ENCODE measurements around the gene LDLRAD3.
"Not testable (repeated sequence)": the region's sequence is repeated elsewhere in the genome, so short reads cannot be mapped to it uniquely, and the experiment has no call there.

The LDLRAD3 gene

DNA sequence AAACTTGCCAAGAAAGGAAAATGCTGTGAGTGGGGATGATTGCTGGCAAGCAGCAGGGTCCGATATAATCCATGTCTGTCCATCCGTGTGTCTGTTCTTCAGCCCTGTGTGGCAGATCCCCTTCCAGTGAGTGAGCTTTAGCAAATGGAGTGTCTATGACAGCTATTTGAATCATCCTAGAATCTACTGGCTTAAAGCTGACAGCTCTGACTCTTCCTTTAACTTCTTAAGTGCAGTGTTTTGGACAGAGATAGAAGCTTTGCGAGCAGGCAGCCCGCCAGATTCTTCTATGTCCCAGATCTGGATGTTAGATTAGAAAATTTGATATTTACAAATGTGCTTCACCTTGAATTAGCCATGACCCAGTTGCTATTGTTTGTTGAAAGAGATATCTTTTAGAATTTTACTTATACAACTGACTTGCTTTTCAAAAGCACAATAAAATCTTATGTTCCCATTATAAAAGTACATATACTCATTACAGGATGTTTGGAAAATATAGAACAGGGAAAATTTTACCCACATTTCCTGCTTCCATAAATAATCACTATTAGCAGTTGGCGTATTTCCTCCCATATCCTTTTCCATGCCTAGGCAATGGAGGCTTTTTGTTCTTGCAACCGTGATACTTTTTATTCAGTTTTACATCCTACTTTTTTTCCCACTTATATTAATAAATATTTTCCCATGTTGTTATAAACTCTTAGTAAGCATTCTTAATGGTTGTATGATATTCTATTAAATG, 220.8 kb downstream of the LDLRAD3 start:
- no peak for DNase-seq (ENCODE audit: low spot score)

DNA sequence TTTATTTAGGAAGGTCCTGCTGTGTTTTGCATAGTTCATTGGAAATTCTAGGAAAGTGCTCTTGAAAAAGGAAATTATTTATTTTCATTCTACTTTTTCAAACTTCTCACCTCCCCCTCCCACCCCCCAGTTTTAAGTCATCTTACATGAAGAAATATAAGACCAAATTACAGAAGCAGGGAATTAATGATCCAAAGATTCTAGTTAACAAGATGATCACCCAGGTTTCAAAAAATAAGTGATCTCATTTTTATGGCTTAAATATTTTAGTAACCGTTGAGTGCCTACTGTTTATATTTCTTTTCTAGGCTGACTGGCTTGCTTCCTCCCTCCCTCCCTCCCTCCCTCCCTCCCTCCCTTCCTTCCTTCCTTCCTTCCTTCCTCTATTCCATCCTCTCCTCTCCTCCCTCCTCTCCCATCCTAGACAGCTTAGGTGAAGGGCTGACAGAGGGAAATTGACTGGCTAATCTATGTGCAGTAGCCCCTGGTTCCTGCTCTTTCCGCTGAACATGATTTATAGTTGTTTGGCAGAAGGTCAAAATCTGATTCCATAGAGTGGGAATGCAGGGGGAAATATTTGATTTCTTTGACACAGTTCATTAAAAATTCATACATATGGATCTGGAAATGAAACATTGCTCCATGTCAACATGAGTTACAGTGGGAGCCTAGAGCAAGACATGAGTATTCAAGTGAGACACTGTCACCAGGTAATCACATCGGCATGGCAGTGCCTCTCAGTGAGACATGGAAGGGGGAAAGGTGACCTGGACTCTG, 221.9 kb downstream of the LDLRAD3 start:
- no peak for DNase-seq (ENCODE audit: low spot score)

DNA sequence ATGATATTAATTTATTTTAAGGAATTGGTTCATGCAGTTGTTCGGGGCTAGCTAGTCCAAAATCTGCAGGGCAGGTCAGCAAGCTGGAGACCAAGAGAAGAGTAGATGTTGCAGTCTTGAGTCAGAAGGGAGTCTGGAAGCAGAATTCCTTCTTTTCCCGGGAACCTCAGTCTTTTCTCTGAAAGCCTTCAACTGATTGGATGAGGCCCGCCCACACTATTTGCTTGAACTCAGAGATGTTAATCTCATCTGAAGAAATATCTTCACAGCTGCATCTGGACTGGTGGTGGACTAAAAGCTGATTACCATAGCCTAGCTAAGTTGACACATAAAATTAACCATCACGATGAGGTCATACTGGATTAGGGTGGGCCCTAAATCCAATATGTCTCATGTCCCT, 223.2 kb downstream of the LDLRAD3 start:
- DNase-seq (ENCODE audit: low spot score): no peak

DNA sequence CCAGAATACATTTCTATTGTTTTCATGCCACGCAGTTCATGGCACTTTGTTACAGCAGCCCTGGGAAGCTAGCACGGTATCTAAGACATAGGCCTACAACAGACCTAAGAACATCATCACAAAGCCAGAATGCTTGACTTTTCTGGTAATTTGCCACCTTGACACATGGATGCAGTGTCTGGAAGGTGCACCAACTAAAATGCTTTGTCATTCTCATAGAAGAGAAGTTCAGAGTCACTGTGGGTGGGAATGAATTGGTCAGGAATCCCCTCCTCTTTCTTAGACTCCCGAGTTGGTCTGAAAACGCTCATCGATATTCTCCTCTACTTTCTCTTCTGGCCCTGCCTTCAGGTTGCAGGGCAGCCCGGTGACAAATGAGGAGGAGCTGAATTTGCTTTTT, 223.9 kb downstream of the LDLRAD3 start:
- no peak for DNase-seq (ENCODE audit: low spot score)

DNA sequence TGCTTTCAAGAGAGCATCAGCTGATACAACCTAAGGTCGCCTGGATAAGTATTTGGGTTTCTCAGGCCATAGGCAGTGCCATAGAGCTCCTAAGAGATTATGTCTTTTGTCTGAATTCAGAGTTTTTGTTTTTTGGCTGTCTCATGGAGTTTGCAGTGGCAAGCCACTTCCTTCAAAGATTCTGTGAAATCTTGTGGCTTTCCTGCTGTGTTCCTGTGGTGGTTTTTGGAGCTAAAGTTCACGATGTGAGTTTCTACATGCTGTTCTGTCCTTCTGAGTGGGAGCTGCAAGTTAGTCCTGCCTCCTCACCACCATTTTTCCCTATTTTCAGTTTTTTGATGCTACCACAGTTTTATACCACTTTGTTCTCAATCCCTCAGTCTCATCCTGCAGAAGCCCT, 234.0 kb downstream of the LDLRAD3 start:
- no peak for DNase-seq (ENCODE audit: low spot score)

DNA sequence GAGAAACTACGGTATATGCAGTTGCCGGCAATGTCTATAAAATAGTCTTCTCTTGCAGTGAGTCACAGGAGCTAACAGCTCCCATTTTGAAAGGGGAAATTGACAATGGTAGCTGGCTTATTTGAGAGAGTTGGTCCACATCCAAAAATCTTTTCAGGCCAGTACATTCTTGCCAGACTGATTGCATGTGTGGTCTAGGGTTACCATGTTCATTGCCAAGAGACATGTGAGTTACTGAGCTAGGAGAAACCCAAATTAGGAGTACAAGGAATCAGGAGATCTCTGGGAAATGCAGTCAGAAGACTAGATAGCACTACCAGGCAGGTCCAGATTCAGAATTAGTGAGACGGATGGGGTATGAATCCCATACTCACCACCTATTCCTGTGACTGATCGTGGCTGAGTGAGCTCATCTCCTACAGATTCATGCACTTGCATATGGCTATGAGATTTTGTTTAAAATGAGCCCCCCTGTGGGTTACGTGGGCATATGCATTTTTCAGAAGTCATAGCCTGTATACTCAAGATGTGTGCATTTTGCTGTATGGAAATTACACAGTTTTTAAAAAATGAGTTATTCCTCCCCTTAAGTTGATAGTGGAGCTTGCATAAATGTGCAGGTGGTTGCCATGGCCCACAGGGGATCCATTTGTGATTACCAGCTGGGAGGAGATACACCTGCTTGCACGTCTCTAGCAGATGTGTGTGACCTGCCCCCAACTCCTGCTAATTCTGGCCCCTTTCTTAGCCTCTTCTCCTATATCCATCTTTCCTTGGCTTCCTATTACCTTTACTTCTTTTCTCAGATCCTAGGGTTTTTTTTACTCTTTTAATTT, 242.7 kb downstream of the LDLRAD3 start:
- peak; percentile 22 for DNase-seq (ENCODE audit: low spot score)

DNA sequence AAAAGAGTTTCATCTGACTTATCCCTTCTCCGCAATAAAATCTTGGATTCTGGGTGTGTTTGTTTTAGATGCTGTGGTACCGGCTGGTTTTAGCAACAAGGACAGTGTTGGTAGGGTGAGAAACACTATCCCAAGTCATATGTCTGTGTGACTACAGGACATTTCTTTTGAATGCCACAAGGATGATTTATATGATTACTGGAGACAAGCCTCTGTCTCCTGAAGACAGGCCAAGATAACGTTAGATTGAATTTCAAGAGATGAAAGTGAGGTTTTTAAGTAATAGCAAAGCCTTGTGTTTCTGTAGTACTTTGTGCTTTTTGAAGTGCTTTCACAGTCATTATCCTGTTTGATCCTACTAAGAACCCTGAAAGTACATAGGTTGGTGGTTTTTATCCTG, 243.8 kb downstream of the LDLRAD3 start:
- no peak for DNase-seq (ENCODE audit: low spot score)

DNA sequence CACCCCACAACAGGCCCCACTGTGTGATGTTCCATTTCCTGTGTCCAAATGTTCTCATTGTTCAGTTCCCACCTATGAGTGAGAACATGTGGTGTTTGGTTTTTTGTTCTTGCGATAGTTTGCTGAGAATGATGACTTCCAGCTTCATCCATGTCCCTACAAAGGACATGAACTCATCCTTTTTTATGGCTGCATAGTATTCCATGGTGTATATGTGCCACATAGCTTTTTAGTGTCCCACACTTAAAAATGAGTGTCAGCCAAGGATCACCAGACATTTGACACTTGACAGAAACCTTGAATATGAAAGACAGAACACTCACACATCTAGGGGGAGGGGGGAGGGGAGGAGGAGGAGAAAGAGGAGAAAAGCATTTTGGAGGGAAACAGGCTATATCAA, 245.9 kb downstream of the LDLRAD3 start:
- not testable (repeated sequence) for DNase-seq (ENCODE audit: low spot score)

DNA sequence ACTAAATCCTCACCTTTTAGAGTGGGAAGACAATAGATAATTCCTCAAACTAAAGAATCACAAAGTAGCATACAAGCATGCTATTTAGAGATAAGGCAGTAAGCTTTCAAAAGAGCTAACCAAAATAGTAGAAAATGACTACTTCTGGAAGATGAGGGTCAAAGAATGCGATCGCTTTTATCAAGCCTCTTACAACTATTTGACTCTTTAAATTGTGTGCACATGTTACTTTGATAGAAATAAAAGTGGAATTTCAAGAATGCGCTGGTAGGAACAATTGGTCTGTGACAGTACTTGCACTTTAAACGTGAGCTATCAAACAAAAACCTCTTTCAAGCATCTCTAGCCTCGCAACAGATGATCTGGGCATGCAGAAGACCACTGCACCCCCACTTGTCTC, 248.1 kb downstream of the LDLRAD3 start:
- DNase-seq (ENCODE audit: low spot score): no peak

DNA sequence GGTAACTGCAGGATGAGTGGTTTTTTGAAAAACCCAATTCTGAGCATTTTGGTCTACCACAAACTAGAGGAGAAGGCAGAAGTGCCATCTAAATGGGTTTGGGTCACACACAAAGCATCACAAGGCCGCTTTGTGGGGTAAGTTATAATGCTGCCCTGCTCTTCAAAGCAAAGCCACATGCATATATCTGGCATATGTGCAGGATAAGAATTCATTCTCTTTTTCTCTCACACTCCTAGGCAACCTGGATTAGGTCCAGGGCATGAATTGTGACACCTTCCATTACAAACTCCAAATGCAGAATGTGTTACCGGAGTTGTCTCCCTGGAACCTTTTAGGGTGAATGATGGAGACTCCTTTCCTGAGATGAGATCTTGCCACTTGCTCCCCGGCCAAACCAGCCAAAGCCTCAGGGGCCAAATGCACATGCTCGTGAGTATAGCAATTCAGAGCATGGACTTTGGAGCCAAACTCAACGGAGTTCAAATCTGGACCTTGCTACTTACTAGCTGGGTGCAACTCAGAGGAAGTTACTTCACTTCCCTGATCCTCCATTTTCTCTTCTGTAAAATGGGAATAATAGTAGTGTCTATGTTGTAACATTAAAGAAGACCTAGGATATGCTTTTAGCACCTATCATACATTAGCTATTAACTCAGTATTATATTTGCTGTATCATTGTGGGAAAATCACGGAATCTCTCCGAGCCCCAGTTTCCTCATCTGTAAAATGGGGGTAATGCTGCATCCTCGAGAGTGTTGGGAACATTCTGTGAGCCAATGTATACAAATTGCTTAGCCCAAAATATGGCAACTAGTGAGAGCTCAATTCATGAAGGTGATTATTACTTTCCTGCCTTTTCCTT, 248.8 kb downstream of the LDLRAD3 start:
- DNase-seq (ENCODE audit: low spot score): no peak

DNA sequence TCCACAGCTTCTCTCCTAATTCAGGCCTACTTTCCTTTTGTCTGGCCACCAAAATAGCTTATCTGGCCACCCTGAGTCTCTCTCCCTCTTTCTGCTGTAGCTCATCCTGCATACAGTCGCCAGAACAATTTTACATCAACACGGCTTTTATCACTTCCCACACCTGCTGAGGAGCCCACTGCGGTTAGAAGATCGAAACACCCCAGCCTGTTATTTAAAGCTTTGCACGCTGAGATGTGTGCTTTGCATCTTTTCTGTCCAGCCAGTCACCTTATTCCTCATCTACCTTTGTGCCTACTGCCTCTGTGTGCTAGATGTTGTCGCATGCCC, 249.4 kb downstream of the LDLRAD3 start:
- DNase-seq (ENCODE audit: low spot score): no peak

DNA sequence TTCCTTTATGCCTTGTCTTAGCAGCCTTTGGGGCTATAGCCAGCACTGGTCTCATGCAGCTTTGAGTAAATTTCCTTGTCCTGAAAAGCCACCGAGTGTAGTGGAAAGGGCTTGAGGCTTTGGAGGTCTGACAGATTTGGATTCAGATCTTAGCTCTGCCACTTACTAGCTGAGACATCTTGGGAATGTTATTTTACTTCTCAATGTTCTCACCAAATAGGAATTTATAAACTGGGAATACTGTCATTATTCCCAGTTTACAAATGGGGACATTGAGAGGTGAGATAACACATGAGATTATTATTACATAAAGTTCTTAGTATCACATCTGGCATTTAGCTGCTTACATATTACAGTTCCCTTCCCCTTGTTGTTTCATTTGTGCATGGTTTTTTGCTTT, 249.9 kb downstream of the LDLRAD3 start:
- no peak for DNase-seq (ENCODE audit: low spot score)

DNA sequence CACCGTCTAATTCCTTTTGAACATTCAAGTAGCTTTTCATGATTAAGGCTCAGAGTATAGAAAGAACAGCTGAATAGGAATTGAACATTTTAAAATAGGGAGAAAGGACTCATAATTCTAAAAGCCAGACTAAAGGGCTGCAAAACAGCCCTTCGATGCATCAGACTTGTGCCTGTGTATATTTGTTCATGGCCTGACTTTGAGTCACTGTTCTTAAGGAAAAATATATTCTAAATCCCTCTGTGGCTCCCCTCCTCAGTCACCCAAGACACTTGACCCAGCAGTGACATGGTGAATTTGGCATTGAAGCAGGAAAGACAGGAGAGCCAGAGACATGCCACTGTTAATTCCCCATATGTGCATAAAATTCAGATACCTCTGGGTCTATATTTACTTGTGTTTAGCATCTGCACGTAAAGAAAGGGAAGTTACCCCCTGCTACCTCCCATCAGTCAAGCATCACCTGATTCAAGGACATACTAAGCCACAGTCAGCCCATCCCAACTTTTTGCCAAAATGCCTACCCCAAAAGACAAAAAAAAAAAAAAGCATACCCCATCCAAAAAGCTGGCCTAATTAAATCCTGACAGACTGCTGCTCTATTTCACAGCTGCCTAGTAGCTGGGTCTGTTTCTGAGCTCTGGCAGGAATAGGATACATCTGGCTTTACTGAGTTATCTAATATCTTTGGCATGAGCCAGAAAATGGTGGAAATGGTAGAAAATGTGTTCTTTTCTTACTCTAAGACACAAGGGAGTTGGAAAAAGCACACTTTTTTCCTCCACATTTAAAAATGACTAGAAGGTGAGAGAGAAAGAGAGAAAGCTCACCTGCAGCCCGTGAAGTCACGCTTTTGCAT, 251.9 kb downstream of the LDLRAD3 start:
- peak; percentile 53 for DNase-seq (ENCODE audit: low spot score)

DNA sequence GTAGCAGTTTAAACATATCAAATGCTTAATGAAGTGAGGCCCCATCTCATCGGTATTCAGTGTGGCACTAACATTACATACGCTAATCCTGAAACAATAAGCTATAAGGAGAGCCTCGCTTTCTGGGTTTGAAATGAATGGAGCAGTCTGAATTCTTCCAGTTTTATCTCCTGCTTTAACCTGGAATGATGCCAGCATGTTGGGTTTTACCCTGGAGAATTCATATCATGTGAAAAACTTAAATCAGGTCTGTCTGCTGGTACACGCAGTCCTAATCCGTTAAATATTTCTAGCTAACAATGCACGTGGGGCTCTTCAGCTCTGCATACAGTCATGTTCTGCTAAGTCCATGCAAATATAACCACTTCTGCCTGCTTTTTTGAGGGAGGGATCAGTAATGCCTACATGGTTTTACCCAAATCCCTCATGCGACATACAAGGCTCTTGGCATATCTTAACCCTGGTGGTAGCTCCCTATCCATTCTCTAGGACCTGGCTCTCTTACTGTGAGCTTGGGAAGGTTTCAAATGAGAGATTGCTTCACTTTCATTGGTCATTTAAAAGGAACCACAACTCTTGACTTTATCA, 252.6 kb downstream of the LDLRAD3 start:
- DNase-seq (ENCODE audit: low spot score): no peak

DNA sequence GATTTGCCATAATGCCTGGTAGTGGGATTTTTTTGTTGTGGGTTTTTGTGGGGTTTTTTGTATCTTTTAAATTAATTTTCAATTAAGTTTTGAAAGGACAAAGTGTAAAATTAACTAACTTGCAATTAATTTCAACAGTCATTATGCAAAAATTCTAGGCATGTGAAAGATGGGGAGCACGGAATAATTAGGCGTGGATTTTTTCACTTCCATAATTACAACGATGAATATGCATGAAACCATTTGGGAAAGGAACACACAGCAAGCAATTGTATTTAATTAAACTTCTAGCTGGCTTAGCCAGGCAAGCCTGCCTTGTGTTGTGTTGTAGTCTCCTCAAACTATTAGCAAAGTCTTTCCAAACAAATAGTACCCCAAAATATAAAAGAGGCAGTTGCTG, 257.5 kb downstream of the LDLRAD3 start:
- DNase-seq (ENCODE audit: low spot score): no peak

DNA sequence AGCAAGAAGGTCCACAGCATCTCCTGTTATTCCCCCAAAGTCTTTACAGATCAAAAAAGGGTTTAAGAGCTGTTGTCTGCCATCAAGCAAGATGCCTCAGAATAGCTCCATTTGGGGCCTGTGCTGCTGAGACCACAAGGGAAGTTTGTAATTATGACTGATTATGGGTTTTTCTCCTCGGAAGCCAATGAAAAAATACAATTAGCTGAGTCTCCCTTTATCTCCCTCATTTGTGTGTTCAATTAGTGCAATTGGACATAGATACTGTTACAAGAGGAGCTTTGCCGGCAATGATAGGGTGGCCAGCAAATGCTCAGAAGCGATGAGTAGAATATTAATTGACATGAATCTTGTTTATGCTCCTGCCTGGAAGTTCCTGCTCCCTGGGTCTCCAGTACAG, 261.7 kb downstream of the LDLRAD3 start:
- no peak for DNase-seq (ENCODE audit: low spot score)

DNA sequence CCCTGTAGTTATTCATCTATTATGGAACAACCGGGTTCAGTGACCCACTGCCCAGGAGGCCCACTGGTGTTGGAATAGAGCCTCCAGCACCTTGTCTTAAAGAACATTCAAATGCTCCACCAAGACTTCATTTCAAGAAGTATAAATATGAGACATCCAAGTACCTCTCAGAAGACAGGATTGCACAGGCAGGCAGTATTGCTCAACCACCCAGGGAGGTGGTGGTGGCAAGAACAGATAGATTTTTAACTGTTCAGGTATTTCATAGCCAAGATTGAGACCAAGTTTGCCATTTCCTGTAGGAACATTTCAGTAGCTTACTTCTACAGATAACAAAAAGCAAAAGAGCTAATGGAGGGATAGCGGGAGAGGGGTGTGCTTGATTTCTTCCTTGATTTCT, 266.7 kb downstream of the LDLRAD3 start:
- DNase-seq (ENCODE audit: low spot score): no peak

DNA sequence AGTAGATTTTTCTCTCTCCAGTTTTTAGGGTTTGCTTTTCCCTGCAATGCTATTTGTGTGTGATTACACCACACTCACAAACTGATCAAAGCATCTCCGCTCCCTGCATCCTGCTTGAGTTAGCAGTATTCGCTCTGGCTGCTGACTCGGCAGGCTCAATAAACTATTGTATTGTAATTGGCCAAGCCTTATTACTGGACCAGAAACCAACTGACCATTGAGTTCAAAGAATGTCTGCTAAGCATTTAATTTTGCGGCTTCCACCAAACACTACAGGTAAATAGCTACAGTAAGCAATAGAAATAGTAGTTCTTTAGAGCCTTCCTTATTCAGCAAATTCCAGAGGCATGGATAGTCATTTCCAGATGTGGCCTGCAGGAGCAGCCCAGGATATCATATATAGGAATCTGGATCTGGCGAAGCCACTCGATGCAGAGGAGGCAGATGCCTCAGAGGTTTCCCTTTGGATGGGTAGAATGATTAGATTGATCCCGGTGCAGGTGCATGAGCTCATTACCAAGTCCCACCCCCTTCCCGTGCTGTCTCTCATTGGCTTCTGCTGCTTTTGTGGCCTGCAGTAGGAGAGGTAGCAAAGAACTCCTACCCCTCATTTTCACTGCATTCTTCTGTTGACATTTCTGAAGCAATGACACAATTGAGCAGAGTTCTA, 268.0 kb downstream of the LDLRAD3 start:
- no peak for DNase-seq (ENCODE audit: low spot score)

DNA sequence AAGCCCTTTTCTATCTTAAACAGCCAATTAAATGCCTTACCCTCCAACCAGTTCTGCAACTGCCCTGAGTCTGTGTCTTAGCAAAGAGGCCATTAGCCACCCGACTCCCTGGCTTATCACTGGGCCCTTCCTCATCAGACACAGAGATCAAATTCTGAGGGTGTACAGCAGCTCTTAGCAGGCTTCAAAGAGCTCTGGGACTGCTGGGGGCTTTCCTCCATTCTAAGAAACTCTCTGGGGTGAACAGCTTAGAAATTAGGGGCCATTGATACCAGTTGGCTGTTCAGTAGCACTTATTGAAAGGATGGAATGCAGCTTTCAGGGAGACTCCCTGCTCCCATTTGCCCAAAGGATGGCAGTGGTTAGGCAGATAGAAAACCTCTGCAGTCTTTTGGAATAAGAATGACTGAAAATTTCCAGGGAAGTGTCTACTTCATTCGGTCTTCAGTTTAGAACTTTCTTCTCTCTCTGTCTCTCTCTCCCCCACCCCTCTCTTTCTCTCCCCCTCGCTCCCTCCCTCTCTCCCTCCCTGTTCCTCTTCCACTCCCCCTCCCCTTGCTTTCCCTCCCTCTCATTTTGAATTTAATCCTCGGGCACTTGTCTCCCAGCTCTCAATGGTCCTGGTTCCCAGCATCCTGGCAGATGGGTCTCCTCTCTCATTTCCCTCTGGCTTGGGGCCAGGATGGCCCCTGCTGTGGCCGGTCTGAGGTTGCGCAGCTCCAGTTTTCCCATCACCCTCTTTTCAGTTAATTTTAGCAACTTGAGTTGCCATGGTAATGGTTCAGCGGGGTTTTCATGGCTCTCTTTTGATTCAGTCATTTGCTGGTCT, 268.9 kb downstream of the LDLRAD3 start:
- DNase-seq (ENCODE audit: low spot score): no peak
